Skeletal muscle satellite cell (primary cell): ENCODE results near the gene ARAP2.

Experiments used
- H3K27me3 ChIP-seq: 2 replicates; pipeline ENCODE4 v1.7.0; 2013; ENCODE audit warnings: low read length; ENCODE audit not compliant: control insufficient read depth, insufficient read depth
- H3K36me3 ChIP-seq: 2 replicates; pipeline ENCODE4 v1.7.0; 2013; ENCODE audit warnings: mild to moderate bottlenecking, control low read depth, low read length; ENCODE audit not compliant: insufficient read depth
- H3K4me1 ChIP-seq: 2 replicates; pipeline ENCODE4 v1.7.0; 2013; ENCODE audit warnings: low read length; ENCODE audit not compliant: control insufficient read depth, insufficient read depth
- H3K4me2 ChIP-seq: 2 replicates; pipeline ENCODE4 v1.7.0; 2013; ENCODE audit warnings: mild to moderate bottlenecking, low read length
- H3K4me3 ChIP-seq: 2 replicates; pipeline ENCODE4 v1.7.0; 2013; ENCODE audit warnings: low read length
- H3K9ac ChIP-seq: 2 replicates; pipeline ENCODE4 v1.7.0; 2013; ENCODE audit warnings: mild to moderate bottlenecking, low read depth, low read length, moderate library complexity
- H3K9me3 ChIP-seq: replicated peaks from 2 replicates; pipeline ENCODE4 v1.7.0; 2013; ENCODE audit warnings: mild to moderate bottlenecking, control low read depth, low read length

Gene ARAP2

GRCh38 chr4:36173905-36174304 is 70.4 kb downstream of the ARAP2 start:
- no peak overlapping the region for H3K4me3 ChIP-seq
- no peak overlapping the region for H3K9ac ChIP-seq
- H3K4me2 ChIP-seq: no peak overlapping the region
- no peaks in the 10 kb centered on the region for H3K4me1 ChIP-seq
- no peaks in the 10 kb centered on the region for H3K27me3 ChIP-seq
- no peaks in the 10 kb centered on the region for H3K9me3 ChIP-seq
- no peaks in the 10 kb centered on the region for H3K36me3 ChIP-seq

- H3K9ac ChIP-seq: no peak overlapping the region
- H3K36me3 ChIP-seq: no peaks in the 10 kb centered on the region
- no peak overlapping the region for H3K4me2 ChIP-seq
- H3K9me3 ChIP-seq: no peaks in the 10 kb centered on the region
- no peaks in the 10 kb centered on the region for H3K27me3 ChIP-seq
- no peaks in the 10 kb centered on the region for H3K4me1 ChIP-seq
- no peak overlapping the region for H3K4me3 ChIP-seq
Measured at GRCh38 chr4:36172656-36173055, 71.7 kb downstream of the ARAP2 start.

GRCh38 chr4:36168127-36168878 is 76.0 kb downstream of the ARAP2 start:
- H3K36me3 ChIP-seq: no peaks in the 10 kb centered on the region
- no peaks in the 10 kb centered on the region for H3K4me1 ChIP-seq
- H3K9me3 ChIP-seq: no peaks in the 10 kb centered on the region
- H3K4me3 ChIP-seq: no peak overlapping the region
- no peaks in the 10 kb centered on the region for H3K27me3 ChIP-seq
- no peak overlapping the region for H3K4me2 ChIP-seq
- H3K9ac ChIP-seq: no peak overlapping the region

- Histone ChIP-seq H3K4me3 (no peak overlapping the region), H3K4me2 (no peak overlapping the region), H3K9ac (no peak overlapping the region), H3K4me1 (no peaks in the 10 kb centered on the region), H3K36me3 (no peaks in the 10 kb centered on the region), H3K9me3 (no peaks in the 10 kb centered on the region), H3K27me3 (no peaks in the 10 kb centered on the region)
Measured at GRCh38 chr4:36165631-36166005, 78.7 kb downstream of the ARAP2 start.

GRCh38 chr4:36164900-36165630 is 79.2 kb downstream of the ARAP2 start:
- Histone ChIP-seq H3K4me2 (no peak overlapping the region), H3K36me3 (no peaks in the 10 kb centered on the region), H3K9ac (no peak overlapping the region), H3K4me1 (no peaks in the 10 kb centered on the region), H3K4me3 (no peak overlapping the region), H3K9me3 (no peaks in the 10 kb centered on the region), H3K27me3 (no peaks in the 10 kb centered on the region)

GRCh38 chr4:36163198-36163597 is 81.1 kb downstream of the ARAP2 start:
- no peak overlapping the region for H3K4me2 ChIP-seq
- H3K4me3 ChIP-seq: no peak overlapping the region
- no peaks in the 10 kb centered on the region for H3K4me1 ChIP-seq
- no peaks in the 10 kb centered on the region for H3K27me3 ChIP-seq
- no peaks in the 10 kb centered on the region for H3K9me3 ChIP-seq
- H3K36me3 ChIP-seq: no peaks in the 10 kb centered on the region
- no peak overlapping the region for H3K9ac ChIP-seq

- H3K9ac ChIP-seq: no peak overlapping the region
- no peak overlapping the region for H3K4me2 ChIP-seq
- H3K4me3 ChIP-seq: no peak overlapping the region
- H3K4me1 ChIP-seq: no peaks in the 10 kb centered on the region
- no peaks in the 10 kb centered on the region for H3K27me3 ChIP-seq
- no peaks in the 10 kb centered on the region for H3K36me3 ChIP-seq
- no peaks in the 10 kb centered on the region for H3K9me3 ChIP-seq
Measured at GRCh38 chr4:36159208-36159607, 85.1 kb downstream of the ARAP2 start.

GRCh38 chr4:36152735-36153134 is 91.6 kb downstream of the ARAP2 start:
- no peak overlapping the region for H3K4me2 ChIP-seq
- no peaks in the 10 kb centered on the region for H3K4me1 ChIP-seq
- H3K9me3 ChIP-seq: no peaks in the 10 kb centered on the region
- H3K9ac ChIP-seq: no peak overlapping the region
- H3K36me3 ChIP-seq: no peaks in the 10 kb centered on the region
- no peak overlapping the region for H3K4me3 ChIP-seq
- H3K27me3 ChIP-seq: no peaks in the 10 kb centered on the region

- Histone ChIP-seq H3K9me3 (peaks cover 3% of the 10 kb centered on the region), H3K4me1 (no peaks in the 10 kb centered on the region), H3K4me2 (no peak overlapping the region), H3K4me3 (no peak overlapping the region), H3K36me3 (no peaks in the 10 kb centered on the region), H3K9ac (no peak overlapping the region), H3K27me3 (no peaks in the 10 kb centered on the region)
Measured at GRCh38 chr4:36142504-36142903, 101.8 kb downstream of the ARAP2 start.

GRCh38 chr4:36141186-36141585 is 103.1 kb downstream of the ARAP2 start:
- peaks cover 3% of the 10 kb centered on the region for H3K9me3 ChIP-seq
- no peaks in the 10 kb centered on the region for H3K36me3 ChIP-seq
- H3K27me3 ChIP-seq: no peaks in the 10 kb centered on the region
- H3K9ac ChIP-seq: no peak overlapping the region
- no peaks in the 10 kb centered on the region for H3K4me1 ChIP-seq
- H3K4me3 ChIP-seq: no peak overlapping the region
- H3K4me2 ChIP-seq: no peak overlapping the region

GRCh38 chr4:36140421-36140820 is 103.9 kb downstream of the ARAP2 start:
- Histone ChIP-seq H3K9me3 (peaks cover 3% of the 10 kb centered on the region), H3K27me3 (no peaks in the 10 kb centered on the region), H3K4me1 (no peaks in the 10 kb centered on the region), H3K36me3 (no peaks in the 10 kb centered on the region), H3K9ac (no peak overlapping the region), H3K4me3 (no peak overlapping the region), H3K4me2 (no peak overlapping the region)

- no peaks in the 10 kb centered on the region for H3K27me3 ChIP-seq
- no peaks in the 10 kb centered on the region for H3K4me1 ChIP-seq
- H3K36me3 ChIP-seq: no peaks in the 10 kb centered on the region
- H3K4me2 ChIP-seq: no peak overlapping the region
- H3K4me3 ChIP-seq: no peak overlapping the region
- peaks cover 3% of the 10 kb centered on the region for H3K9me3 ChIP-seq
- H3K9ac ChIP-seq: no peak overlapping the region
Measured at GRCh38 chr4:36138220-36138619, 106.1 kb downstream of the ARAP2 start.
